HFF-Myc (cell line): ENCODE data around the gene CENPF.

Experiments
- DNase-seq: peaks from one replicate; pipeline ENCODE4 v3.0.0-alpha.2; 2011; ENCODE audit warnings: low read depth; ENCODE audit errors: extremely low read depth
- H3K4me3 ChIP-seq: replicated peaks from 2 replicates; pipeline ENCODE4 v1.5.1; 2011; ENCODE audit warnings: low read depth, mild to moderate bottlenecking, control low read depth, low read length
- TF ChIP-seq, protein P1 (sequence below): IDR thresholded peaks from 2 replicates; pipeline ENCODE4 v1.5.1; 2012; ENCODE audit warnings: mild to moderate bottlenecking, low read depth, low read length, control low read depth; ENCODE audit errors: missing control alignments

Gene CENPF

DNA sequence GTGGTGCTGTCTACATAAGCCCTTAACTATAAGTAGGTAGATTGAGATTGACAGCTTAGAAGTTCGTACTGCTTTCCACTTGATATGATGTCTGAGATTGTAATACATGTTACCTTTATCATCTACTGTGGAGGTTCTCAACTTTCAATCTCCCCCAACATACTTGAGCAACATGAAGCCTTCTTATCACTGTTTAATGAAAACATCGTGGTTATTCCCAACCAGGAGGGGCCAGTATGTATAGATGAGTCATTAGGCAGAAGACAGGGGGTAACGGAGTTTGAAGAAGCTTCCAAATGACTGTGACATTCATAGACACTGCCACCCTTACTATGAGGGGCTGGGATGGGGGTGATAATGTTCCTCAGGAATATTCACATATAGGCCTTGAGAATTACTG is 36.0 kb downstream of the CENPF start:
- H3K4me3 ChIP-seq = no peak overlapping the region
- no peak for DNase-seq
- TF ChIP-seq, protein P1, sequence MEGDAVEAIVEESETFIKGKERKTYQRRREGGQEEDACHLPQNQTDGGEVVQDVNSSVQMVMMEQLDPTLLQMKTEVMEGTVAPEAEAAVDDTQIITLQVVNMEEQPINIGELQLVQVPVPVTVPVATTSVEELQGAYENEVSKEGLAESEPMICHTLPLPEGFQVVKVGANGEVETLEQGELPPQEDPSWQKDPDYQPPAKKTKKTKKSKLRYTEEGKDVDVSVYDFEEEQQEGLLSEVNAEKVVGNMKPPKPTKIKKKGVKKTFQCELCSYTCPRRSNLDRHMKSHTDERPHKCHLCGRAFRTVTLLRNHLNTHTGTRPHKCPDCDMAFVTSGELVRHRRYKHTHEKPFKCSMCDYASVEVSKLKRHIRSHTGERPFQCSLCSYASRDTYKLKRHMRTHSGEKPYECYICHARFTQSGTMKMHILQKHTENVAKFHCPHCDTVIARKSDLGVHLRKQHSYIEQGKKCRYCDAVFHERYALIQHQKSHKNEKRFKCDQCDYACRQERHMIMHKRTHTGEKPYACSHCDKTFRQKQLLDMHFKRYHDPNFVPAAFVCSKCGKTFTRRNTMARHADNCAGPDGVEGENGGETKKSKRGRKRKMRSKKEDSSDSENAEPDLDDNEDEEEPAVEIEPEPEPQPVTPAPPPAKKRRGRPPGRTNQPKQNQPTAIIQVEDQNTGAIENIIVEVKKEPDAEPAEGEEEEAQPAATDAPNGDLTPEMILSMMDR = no peak

DNA sequence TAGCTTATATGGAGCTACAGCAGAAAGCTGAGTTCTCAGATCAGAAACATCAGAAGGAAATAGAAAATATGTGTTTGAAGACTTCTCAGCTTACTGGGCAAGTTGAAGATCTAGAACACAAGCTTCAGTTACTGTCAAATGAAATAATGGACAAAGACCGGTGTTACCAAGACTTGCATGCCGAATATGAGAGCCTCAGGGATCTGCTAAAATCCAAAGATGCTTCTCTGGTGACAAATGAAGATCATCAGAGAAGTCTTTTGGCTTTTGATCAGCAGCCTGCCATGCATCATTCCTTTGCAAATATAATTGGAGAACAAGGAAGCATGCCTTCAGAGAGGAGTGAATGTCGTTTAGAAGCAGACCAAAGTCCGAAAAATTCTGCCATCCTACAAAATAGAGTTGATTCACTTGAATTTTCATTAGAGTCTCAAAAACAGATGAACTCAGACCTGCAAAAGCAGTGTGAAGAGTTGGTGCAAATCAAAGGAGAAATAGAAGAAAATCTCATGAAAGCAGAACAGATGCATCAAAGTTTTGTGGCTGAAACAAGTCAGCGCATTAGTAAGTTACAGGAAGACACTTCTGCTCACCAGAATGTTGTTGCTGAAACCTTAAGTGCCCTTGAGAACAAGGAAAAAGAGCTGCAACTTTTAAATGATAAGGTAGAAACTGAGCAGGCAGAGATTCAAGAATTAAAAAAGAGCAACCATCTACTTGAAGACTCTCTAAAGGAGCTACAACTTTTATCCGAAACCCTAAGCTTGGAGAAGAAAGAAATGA is 37.6 kb downstream of the CENPF start:
- TF ChIP-seq, protein P1 = no peak
- DNase-seq = no peak

DNA sequence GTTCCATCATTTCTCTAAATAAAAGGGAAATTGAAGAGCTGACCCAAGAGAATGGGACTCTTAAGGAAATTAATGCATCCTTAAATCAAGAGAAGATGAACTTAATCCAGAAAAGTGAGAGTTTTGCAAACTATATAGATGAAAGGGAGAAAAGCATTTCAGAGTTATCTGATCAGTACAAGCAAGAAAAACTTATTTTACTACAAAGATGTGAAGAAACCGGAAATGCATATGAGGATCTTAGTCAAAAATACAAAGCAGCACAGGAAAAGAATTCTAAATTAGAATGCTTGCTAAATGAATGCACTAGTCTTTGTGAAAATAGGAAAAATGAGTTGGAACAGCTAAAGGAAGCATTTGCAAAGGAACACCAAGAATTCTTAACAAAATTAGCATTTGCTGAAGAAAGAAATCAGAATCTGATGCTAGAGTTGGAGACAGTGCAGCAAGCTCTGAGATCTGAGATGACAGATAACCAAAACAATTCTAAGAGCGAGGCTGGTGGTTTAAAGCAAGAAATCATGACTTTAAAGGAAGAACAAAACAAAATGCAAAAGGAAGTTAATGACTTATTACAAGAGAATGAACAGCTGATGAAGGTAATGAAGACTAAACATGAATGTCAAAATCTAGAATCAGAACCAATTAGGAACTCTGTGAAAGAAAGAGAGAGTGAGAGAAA is 38.4 kb downstream of the CENPF start:
- no peak overlapping the region for H3K4me3 ChIP-seq
- no peak for DNase-seq
- TF ChIP-seq, protein P1 = no peak

More for the DNA sequence above, 37.6 kb downstream of the CENPF start:
- H3K4me3 ChIP-seq = no peak overlapping the region

GRCh38 chr1:214643030-214643429 is 40.0 kb downstream of the CENPF start:
- TF ChIP-seq, protein P1 = no peak
- no peak overlapping the region for H3K4me3 ChIP-seq
- no peak for DNase-seq

GRCh38 chr1:214645712-214646111 is 42.7 kb downstream of the CENPF start:
- no peak for DNase-seq
- no peak overlapping the region for H3K4me3 ChIP-seq
- TF ChIP-seq, protein P1 = no peak

DNA sequence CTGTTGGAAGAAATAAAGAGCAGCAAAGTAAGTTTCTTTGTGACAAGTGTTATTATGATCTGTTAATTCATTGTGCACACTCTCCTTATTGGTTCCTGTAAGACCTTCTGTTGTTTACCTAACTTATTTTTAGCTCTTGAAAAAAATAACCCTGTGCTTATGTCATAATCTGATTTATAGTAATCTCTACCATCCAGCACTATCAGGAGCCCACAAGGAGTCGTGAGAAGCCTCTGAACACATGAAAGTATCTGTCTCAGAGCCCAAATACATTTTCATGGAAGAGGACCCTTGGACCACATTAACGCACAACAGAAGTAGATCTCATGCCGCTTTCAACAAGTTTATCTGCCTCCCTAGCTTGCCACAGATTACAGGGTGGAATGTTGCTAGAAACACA is 45.8 kb downstream of the CENPF start:
- TF ChIP-seq, protein P1 = no peak
- H3K4me3 ChIP-seq = no peak overlapping the region
- no peak for DNase-seq
